ENCODE results near the gene GRIK3. TPM values are rescaled to one million over a fixed set of nuclear protein-coding genes. Genes with fewer than 3 reads are reported as not detected.

The GRIK3 gene
- total and polyA plus RNA-seq, 2 experiments from 2014 or later = 0.31 to 2.9 TPM

- no peak for TF ChIP-seq ZNF331 (CRISPR knock-in tag; IDR thresholded peaks at IDR 0.05; ENCODE audit: low read depth)
- TF ChIP-seq ZNF114 (CRISPR knock-in tag; IDR thresholded peaks at IDR 0.05) = no peak
- no peak for TF ChIP-seq POLR2AphosphoS5 (IDR thresholded peaks at IDR 0.05; ENCODE audit: low read depth)
- TF ChIP-seq CREB1 (CRISPR knock-in tag; IDR thresholded peaks at IDR 0.05; ENCODE audit: low read depth) = no peak
- no peak for TF ChIP-seq NANOG (IDR thresholded peaks at IDR 0.05; ENCODE audit: borderline replicate concordance)
- TF ChIP-seq STAT1 (IDR thresholded peaks at IDR 0.05; ENCODE audit: unreplicated experiment) = no peak
- no peak for TF ChIP-seq JUNB (IDR thresholded peaks at IDR 0.05; ENCODE audit: unreplicated experiment)
- no peak for TF ChIP-seq EZH2phosphoT487 (IDR thresholded peaks at IDR 0.05; ENCODE audit: unreplicated experiment)
- no peak for TF ChIP-seq REST (IDR thresholded peaks at IDR 0.05; ENCODE audit: unreplicated experiment)
Measured at GRCh38 chr1:36764798-36765197, 269.5 kb downstream of the GRIK3 start (continued).

- H3K27ac ChIP-seq (ENCODE audit: low read depth) = no peak overlapping the region
- H3K4me1 ChIP-seq (ENCODE audit: insufficient read depth) = no peaks in the 10 kb centered on the region; the same call in 1 of the 2 replicates
- H3K4me2 ChIP-seq = no peak overlapping the region
- DNase-seq (ENCODE audit: low spot score) (no peak), ATAC-seq (no peak)
- 0 out of 2 replicates have a peak, but pooled peaks cover 3% of the 10 kb centered on the region for H3K9me2 ChIP-seq (ENCODE audit: insufficient read depth)
- no peak overlapping the region for H2AFZ ChIP-seq
- Mint-ChIP-seq H3K27me3 (ENCODE audit: insufficient read depth, low read depth, poor library complexity) (peaks cover 6% of the 10 kb centered on the region), H3K27ac (no peak overlapping the region), H3K4me1 (peaks cover 12% of the 10 kb centered on the region), H3K36me3 (ENCODE audit: low read depth) (no peaks in the 10 kb centered on the region), H3K9me3 (peaks cover 5% of the 10 kb centered on the region; the same call in 1 of the 3 replicates), H3K4me3 (no peak overlapping the region)
- H3F3A ChIP-seq (replicated peaks; ENCODE audit: low read depth) = no peaks in the 10 kb centered on the region
- no peak overlapping the region for H3K4me3 ChIP-seq
- H3K79me2 ChIP-seq (replicated peaks; ENCODE audit: insufficient read depth) = no peaks in the 10 kb centered on the region
- H3K27me3 ChIP-seq (ENCODE audit: insufficient read depth) = no peaks in the 10 kb centered on the region
- no peaks in the 10 kb centered on the region for H4K20me1 ChIP-seq (replicated peaks; ENCODE audit: insufficient read depth)
- TF ChIP-seq EZH2phosphoT487 (IDR thresholded peaks at IDR 0.05; ENCODE audit: unreplicated experiment) (no peak), REST (IDR thresholded peaks at IDR 0.05; ENCODE audit: unreplicated experiment) (no peak), NANOG (IDR thresholded peaks at IDR 0.05; ENCODE audit: borderline replicate concordance) (no peak)
- H3K36me3 ChIP-seq (ENCODE audit: insufficient read depth) = no peaks in the 10 kb centered on the region
Measured at GRCh38 chr1:36763771-36764170, 270.5 kb downstream of the GRIK3 start.
